Neuron (in vitro differentiated cells): ENCODE data around the gene TBC1D22B.
"Not testable (repeated sequence)": the region's sequence is repeated elsewhere in the genome, so short reads cannot be mapped to it uniquely, and the experiment has no call there.

Source experiments
- H2AFZ ChIP-seq: one replicate; pipeline ENCODE4 v1.6.1; 2013; ENCODE audit warnings: low read depth, mild to moderate bottlenecking, inconsistent platforms, low read length, moderate library complexity
- H3K27me3 ChIP-seq: one replicate; pipeline ENCODE4 v1.6.1; 2013; ENCODE audit warnings: low read length; ENCODE audit not compliant: insufficient read depth
- H3K36me3 ChIP-seq: one replicate; pipeline ENCODE4 v1.6.1; 2013; ENCODE audit warnings: low read length; ENCODE audit not compliant: insufficient read depth
- H3K4me1 ChIP-seq: one replicate; pipeline ENCODE4 v1.6.1; 2013; ENCODE audit warnings: low read length; ENCODE audit not compliant: insufficient read depth
- H3K4me3 ChIP-seq: 2 replicates; pipeline ENCODE4 v1.5.1; 2013; ENCODE audit warnings: mild to moderate bottlenecking, low read length, moderate library complexity
- H3K9me3 ChIP-seq: one replicate; pipeline ENCODE4 v1.6.1; 2013; ENCODE audit warnings: low read length

The TBC1D22B gene

GRCh38 chr6:37283671-37284151, 26.1 kb downstream of the TBC1D22B start:
- Histone ChIP-seq H3K9me3 (no peaks in the 10 kb centered on the region), H3K27me3 (no peaks in the 10 kb centered on the region), H3K36me3 (peaks cover 54% of the 10 kb centered on the region), H2AFZ (no peak overlapping the region), H3K4me1 (no peaks in the 10 kb centered on the region), H3K4me3 (no peak overlapping the region)

GRCh38 chr6:37284781-37285180, 27.2 kb downstream of the TBC1D22B start:
- no peak overlapping the region for H3K4me3 ChIP-seq
- peaks cover 51% of the 10 kb centered on the region for H3K36me3 ChIP-seq

GRCh38 chr6:37285861-37286311, 28.3 kb downstream of the TBC1D22B start:
- Histone ChIP-seq H2AFZ (no peak overlapping the region), H3K4me3 (no peak overlapping the region), H3K4me1 (no peaks in the 10 kb centered on the region), H3K36me3 (peaks cover 45% of the 10 kb centered on the region), H3K9me3 (no peaks in the 10 kb centered on the region), H3K27me3 (no peaks in the 10 kb centered on the region)

More at GRCh38 chr6:37284781-37285180, 27.2 kb downstream of the TBC1D22B start:
- Histone ChIP-seq H3K4me1 (no peaks in the 10 kb centered on the region), H2AFZ (no peak overlapping the region), H3K9me3 (no peaks in the 10 kb centered on the region), H3K27me3 (no peaks in the 10 kb centered on the region)

- Histone ChIP-seq H3K4me1 (no peaks in the 10 kb centered on the region), H3K9me3 (no peaks in the 10 kb centered on the region), H2AFZ (no peak overlapping the region), H3K36me3 (peaks cover 51% of the 10 kb centered on the region), H3K4me3 (no peak overlapping the region), H3K27me3 (no peaks in the 10 kb centered on the region)
These were observed 30.1 kb downstream of the TBC1D22B start for GRCh38 chr6:37287519-37288157.

- no peaks in the 10 kb centered on the region for H3K4me1 ChIP-seq
- H3K9me3 ChIP-seq: no peaks in the 10 kb centered on the region
- H3K4me3 ChIP-seq: no peak overlapping the region
- H3K27me3 ChIP-seq: no peaks in the 10 kb centered on the region
- H3K36me3 ChIP-seq: peaks cover 48% of the 10 kb centered on the region
- H2AFZ ChIP-seq: no peak overlapping the region
These were observed 30.7 kb downstream of the TBC1D22B start for GRCh38 chr6:37288247-37288646.

- H3K4me1 ChIP-seq: no peaks in the 10 kb centered on the region
- H3K36me3 ChIP-seq: peaks cover 44% of the 10 kb centered on the region
- no peaks in the 10 kb centered on the region for H3K27me3 ChIP-seq
- H3K4me3 ChIP-seq: no peak overlapping the region
- no peak overlapping the region for H2AFZ ChIP-seq
- peaks cover 4% of the 10 kb centered on the region for H3K9me3 ChIP-seq
These were observed 32.4 kb downstream of the TBC1D22B start for GRCh38 chr6:37289931-37290330.

- peaks cover 4% of the 10 kb centered on the region for H3K9me3 ChIP-seq
These were observed 35.9 kb downstream of the TBC1D22B start for GRCh38 chr6:37293426-37293825.

GRCh38 chr6:37297637-37298036, 40.1 kb downstream of the TBC1D22B start:
- not testable (repeated sequence) for H2AFZ ChIP-seq, H3K27me3 ChIP-seq, H3K4me3 ChIP-seq, H3K9me3 ChIP-seq, H3K4me1 ChIP-seq
- peaks cover 42% of the 10 kb centered on the region for H3K36me3 ChIP-seq

More at GRCh38 chr6:37293426-37293825, 35.9 kb downstream of the TBC1D22B start:
- Histone ChIP-seq H3K27me3 (no peaks in the 10 kb centered on the region), H3K4me1 (no peaks in the 10 kb centered on the region), H3K4me3 (no peak overlapping the region), H2AFZ (no peak overlapping the region), H3K36me3 (peaks cover 50% of the 10 kb centered on the region)

- no peaks in the 10 kb centered on the region for H3K27me3 ChIP-seq
- no peaks in the 10 kb centered on the region for H3K4me1 ChIP-seq
- H3K4me3 ChIP-seq: no peak overlapping the region
- H3K36me3 ChIP-seq: peaks cover 38% of the 10 kb centered on the region
- no peak overlapping the region for H2AFZ ChIP-seq
- H3K9me3 ChIP-seq: peaks cover 4% of the 10 kb centered on the region
These were observed 41.4 kb downstream of the TBC1D22B start for GRCh38 chr6:37298958-37299357.

GRCh38 chr6:37299990-37300389, 42.4 kb downstream of the TBC1D22B start:
- H3K36me3 ChIP-seq: peaks cover 34% of the 10 kb centered on the region

GRCh38 chr6:37302086-37302686, 44.6 kb downstream of the TBC1D22B start:
- no peak overlapping the region for H3K4me3 ChIP-seq
- H3K4me1 ChIP-seq: no peaks in the 10 kb centered on the region
- H3K36me3 ChIP-seq: peaks cover 19% of the 10 kb centered on the region

More at GRCh38 chr6:37299990-37300389, 42.4 kb downstream of the TBC1D22B start:
- no peaks in the 10 kb centered on the region for H3K9me3 ChIP-seq
- no peak overlapping the region for H2AFZ ChIP-seq
- no peak overlapping the region for H3K4me3 ChIP-seq
- no peaks in the 10 kb centered on the region for H3K27me3 ChIP-seq
- no peaks in the 10 kb centered on the region for H3K4me1 ChIP-seq

GRCh38 chr6:37303091-37303660, 45.6 kb downstream of the TBC1D22B start:
- Histone ChIP-seq H3K27me3 (no peaks in the 10 kb centered on the region), H2AFZ (no peak overlapping the region), H3K36me3 (peaks cover 14% of the 10 kb centered on the region), H3K4me3 (no peak overlapping the region), H3K4me1 (peaks cover 4% of the 10 kb centered on the region), H3K9me3 (no peaks in the 10 kb centered on the region)

More at GRCh38 chr6:37302086-37302686, 44.6 kb downstream of the TBC1D22B start:
- no peak overlapping the region for H2AFZ ChIP-seq
- no peaks in the 10 kb centered on the region for H3K9me3 ChIP-seq
- no peaks in the 10 kb centered on the region for H3K27me3 ChIP-seq

- no peak overlapping the region for H2AFZ ChIP-seq
- no peaks in the 10 kb centered on the region for H3K27me3 ChIP-seq
- peaks cover 14% of the 10 kb centered on the region for H3K36me3 ChIP-seq
- no peak overlapping the region for H3K4me3 ChIP-seq
- no peaks in the 10 kb centered on the region for H3K9me3 ChIP-seq
- H3K4me1 ChIP-seq: peaks cover 7% of the 10 kb centered on the region
These were observed 46.4 kb downstream of the TBC1D22B start for GRCh38 chr6:37303891-37304503.
